ENCODE results near the gene ENO4. TPM values are rescaled to one million over a fixed set of nuclear protein-coding genes. Genes with fewer than 3 reads are reported as not detected.

Gene ENO4
- total RNA-seq, 1 donor from 2014 or later = not detected

DNA sequence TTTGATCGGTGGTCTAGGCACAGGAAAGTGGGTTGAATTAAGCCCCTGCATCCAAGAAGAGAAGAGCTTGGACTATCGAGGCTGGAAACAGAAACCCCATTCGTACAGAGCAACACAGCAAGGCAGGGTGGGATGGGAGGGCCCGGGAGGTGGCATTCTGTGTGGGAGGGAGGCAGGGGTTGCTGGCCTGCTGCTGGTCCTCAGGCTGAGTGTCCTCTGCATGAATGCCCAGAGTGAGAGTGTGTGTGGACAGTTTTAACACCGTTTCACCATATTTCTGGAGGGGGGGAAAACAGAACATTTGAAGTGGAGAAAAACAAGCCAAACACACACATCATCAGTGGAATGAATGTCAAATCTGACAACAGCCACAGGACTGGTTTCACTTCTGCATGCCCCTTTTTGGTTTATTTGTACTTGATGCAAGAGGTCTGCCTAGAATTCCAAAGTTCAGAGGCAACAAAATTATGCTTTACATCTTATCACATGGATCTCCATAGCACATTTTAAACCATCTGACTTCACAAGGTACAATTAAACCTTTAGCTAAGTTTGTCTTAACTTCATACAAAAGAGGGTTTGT is 11.1 kb upstream of the ENO4 start:
- DNase-seq (ENCODE audit: low read depth) = no peak
- TF ChIP-seq, protein P1, sequence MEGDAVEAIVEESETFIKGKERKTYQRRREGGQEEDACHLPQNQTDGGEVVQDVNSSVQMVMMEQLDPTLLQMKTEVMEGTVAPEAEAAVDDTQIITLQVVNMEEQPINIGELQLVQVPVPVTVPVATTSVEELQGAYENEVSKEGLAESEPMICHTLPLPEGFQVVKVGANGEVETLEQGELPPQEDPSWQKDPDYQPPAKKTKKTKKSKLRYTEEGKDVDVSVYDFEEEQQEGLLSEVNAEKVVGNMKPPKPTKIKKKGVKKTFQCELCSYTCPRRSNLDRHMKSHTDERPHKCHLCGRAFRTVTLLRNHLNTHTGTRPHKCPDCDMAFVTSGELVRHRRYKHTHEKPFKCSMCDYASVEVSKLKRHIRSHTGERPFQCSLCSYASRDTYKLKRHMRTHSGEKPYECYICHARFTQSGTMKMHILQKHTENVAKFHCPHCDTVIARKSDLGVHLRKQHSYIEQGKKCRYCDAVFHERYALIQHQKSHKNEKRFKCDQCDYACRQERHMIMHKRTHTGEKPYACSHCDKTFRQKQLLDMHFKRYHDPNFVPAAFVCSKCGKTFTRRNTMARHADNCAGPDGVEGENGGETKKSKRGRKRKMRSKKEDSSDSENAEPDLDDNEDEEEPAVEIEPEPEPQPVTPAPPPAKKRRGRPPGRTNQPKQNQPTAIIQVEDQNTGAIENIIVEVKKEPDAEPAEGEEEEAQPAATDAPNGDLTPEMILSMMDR (IDR thresholded peaks at IDR 0.05; ENCODE audit: insufficient read depth, low read length, severe bottlenecking) = no peak
- no peaks in the 10 kb centered on the region for H3K27me3 ChIP-seq (ENCODE audit: control insufficient read depth, insufficient read depth, low read length)
- no peak overlapping the region for H3K4me3 ChIP-seq (ENCODE audit: low read depth, low read length)
- no peak for FAIRE-seq
- H3K36me3 ChIP-seq (ENCODE audit: control insufficient read depth, insufficient read depth, low read length) = peaks cover 1% of the 10 kb centered on the region

DNA sequence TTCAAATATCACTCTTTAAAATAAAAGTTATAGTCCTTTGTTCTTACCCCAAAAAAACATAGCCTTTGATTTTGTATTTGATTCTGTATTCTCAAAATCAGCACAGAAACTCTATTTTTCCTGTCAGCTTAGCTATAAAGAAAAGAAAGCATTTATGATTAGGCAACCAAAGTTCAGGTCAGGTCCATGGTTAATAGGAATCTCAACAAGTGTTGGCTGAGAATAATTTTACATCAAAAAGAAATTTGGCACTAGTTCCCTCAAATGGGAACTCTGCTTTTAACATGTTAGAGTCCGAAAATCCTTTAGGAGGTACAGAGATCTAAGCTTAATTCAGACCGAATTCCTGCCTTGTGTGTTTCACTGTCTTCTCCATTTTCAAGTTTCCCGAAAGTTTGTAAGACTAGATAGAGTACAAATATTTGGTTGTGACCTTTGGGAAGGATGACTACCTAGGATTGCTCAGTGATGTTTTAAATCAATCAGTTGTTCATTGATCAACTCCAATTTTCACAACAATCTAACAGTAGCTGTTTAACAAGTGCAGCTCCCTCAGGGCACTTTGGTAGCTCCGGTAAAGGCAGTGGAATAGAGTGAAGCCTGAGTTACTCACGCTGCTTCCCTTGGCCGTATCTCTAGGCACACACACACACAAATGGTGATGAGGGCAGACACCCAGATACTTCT is 8.8 kb upstream of the ENO4 start:
- FAIRE-seq = no peak

DNA sequence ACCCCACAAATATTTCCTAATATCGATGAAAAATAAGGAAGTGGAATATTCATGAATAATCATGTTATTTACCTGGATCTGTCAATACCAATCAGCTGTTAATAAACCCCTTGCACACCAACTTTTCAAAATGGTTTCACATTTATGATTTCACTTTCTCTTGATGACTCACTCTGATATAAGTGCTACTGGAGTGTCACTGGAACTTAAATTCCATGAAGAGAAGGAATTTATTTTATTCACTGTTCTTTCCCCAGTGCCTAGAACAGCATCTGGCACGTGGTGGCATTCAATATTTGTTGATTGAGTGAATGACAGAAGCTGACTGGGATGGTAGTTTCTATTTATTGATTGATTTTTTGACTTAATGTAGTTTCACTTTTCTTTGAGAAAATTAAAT is 3.5 kb upstream of the ENO4 start:
- FAIRE-seq = no peak
- Histone ChIP-seq H3K4me3 (ENCODE audit: low read depth, low read length) (no peak overlapping the region), H3K36me3 (ENCODE audit: control insufficient read depth, insufficient read depth, low read length) (no peaks in the 10 kb centered on the region), H3K27me3 (ENCODE audit: control insufficient read depth, insufficient read depth, low read length) (no peaks in the 10 kb centered on the region)
- no peak for DNase-seq (ENCODE audit: low read depth)
- TF ChIP-seq, protein P1 (IDR thresholded peaks at IDR 0.05; ENCODE audit: insufficient read depth, low read length, severe bottlenecking) = no peak

More for the DNA sequence above, 8.8 kb upstream of the ENO4 start:
- Histone ChIP-seq H3K36me3 (ENCODE audit: control insufficient read depth, insufficient read depth, low read length) (no peaks in the 10 kb centered on the region), H3K27me3 (ENCODE audit: control insufficient read depth, insufficient read depth, low read length) (no peaks in the 10 kb centered on the region), H3K4me3 (ENCODE audit: low read depth, low read length) (no peak overlapping the region)
- TF ChIP-seq, protein P1 (IDR thresholded peaks at IDR 0.05; ENCODE audit: insufficient read depth, low read length, severe bottlenecking) = no peak
- DNase-seq (ENCODE audit: low read depth) = no peak

DNA sequence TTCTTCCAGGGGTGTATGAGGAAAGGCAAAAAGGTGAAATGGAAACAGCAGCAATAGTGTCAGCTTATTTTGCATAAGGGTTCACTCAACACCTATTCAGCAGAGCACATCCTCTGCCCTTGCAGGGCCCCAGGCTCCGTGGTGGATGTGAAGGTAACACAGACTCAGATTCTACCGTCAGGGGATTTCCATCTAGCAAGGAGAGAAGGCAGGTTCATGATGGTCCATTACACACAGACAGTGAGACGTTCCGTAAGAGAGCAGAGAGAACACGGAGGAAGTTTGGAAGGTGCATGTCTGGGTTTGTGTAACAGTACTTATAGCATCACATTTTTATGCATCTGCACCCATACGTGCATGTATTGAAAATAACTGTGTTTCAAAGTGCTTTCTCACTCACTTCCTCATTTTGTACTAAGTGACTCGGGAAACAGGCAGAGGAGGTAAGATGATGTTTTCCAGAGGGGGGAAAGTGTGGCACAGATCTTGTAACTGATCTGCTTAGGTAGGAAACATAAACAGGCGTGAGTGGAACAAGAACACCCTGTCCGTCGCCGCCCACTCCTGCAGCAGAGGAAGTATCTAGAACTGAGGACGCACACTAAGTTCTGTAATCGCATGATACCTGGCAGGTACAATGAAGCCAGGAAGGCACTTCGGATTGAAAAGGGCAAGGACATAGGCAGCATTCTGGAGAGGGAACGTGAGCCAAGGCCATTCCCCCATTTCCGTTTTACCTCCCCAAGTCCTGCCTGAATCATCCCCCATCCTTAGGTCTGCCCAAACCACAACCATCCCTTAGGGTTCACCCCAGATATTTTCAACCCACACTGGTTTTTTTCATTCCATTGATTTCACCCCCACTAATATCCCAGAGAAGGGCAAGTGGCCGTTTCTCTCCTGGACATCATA is 1.0 kb upstream of the ENO4 start:
- Histone ChIP-seq H3K27me3 (ENCODE audit: control insufficient read depth, insufficient read depth, low read length) (no peaks in the 10 kb centered on the region), H3K36me3 (ENCODE audit: control insufficient read depth, insufficient read depth, low read length) (no peaks in the 10 kb centered on the region), H3K4me3 (ENCODE audit: low read depth, low read length) (peak overlapping the region; percentile 88)
- DNase-seq (ENCODE audit: low read depth) (peak; percentile 33), FAIRE-seq (no peak)
- TF ChIP-seq, protein P1 (IDR thresholded peaks at IDR 0.05; ENCODE audit: insufficient read depth, low read length, severe bottlenecking) = no peak

DNA sequence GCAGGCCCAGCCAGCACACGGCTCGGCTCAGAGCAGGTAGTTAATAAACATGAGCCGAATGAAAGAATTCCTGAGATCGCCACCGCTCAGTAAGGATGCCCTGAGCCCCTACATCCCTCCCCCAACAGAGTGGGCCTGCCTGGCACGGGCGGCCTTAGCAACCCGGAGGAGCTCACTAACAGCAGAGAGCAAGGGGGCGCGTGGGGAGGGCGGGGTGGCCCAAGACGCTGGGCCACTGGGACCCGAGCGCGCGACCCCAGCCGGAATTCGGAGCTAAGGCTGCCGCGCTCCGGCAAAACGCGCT is 403 bp upstream of the ENO4 start:
- no peak for FAIRE-seq
- Histone ChIP-seq H3K36me3 (ENCODE audit: control insufficient read depth, insufficient read depth, low read length) (no peaks in the 10 kb centered on the region), H3K27me3 (ENCODE audit: control insufficient read depth, insufficient read depth, low read length) (no peaks in the 10 kb centered on the region), H3K4me3 (ENCODE audit: low read depth, low read length) (peak overlapping the region; percentile 88)
- DNase-seq (ENCODE audit: low read depth) = no peak
- TF ChIP-seq, protein P1 (IDR thresholded peaks at IDR 0.05; ENCODE audit: insufficient read depth, low read length, severe bottlenecking) = no peak

All from bronchial epithelial cell (primary cell).